GM12878 (cell line): Measurements from ENCODE around the gene TMEM63C. TPM values are rescaled to one million over a fixed set of nuclear protein-coding genes. Genes with fewer than 3 reads are reported as not detected.

ENCODE experiments used
- ATAC-seq: fragments of 200-7000 bp; cut with Tn5 transposase; 3 replicates; pipeline ENCODE4 v1.9.1; 2020; ENCODE audit warnings: mild to moderate bottlenecking, moderate library complexity
- BruUV-seq: library from RNA; stranded (reverse); fragments of 400-500 nt; replicated peaks from 2 replicates; lab custom pipeline; 2021; lab: Mats Ljungman, UMichigan
- CTCF ChIA-PET: fragments of 300-600 bp; sonication (Branson Sonifier 250); formaldehyde crosslinking; extraction: SDS; loops from one replicate; lab custom pipeline; 2021; ENCODE audit warnings: inconsistent platforms; lab: Yijun Ruan, JAX
- POLR2A ChIA-PET: fragments of 350-600 bp; formaldehyde crosslinking; extraction: SDS; loops from one replicate; lab custom pipeline; 2021; ENCODE audit warnings: inconsistent platforms; lab: Charles Lee
- RAD21 ChIA-PET: fragments of 300-600 bp; sonication (Branson Sonifier 250); formaldehyde crosslinking; loops from one replicate; lab custom pipeline; 2023; ENCODE audit warnings: antibody characterized with exemption; ENCODE audit not compliant: unreplicated experiment; lab: Charles Lee
- SMC1A ChIA-PET: fragments of 300-600 bp; sonication (Branson Sonifier 250); formaldehyde crosslinking; loops from one replicate; lab custom pipeline; 2023; ENCODE audit not compliant: unreplicated experiment, uncharacterized antibody; lab: Charles Lee
- DNase-seq: peaks from one replicate; pipeline ENCODE4 v3.0.0-alpha.2; 2011; ENCODE audit warnings: low read depth, low spot score
- FAIRE-seq: peaks from 3 replicates; lab custom pipeline; 2011; peaks lifted over from hg19 to GRCh38; lab: Jason Lieb, UNC
- H2AFZ ChIP-seq: 2 replicates; pipeline ENCODE4 v1.6.0; 2011; ENCODE audit warnings: low read depth, low read length, control low read depth; ENCODE audit not compliant: control insufficient read depth
- H3K27ac ChIP-seq: 2 replicates; pipeline ENCODE4 v1.5.1; 2011; ENCODE audit warnings: control low read depth; ENCODE audit not compliant: control insufficient read depth, insufficient read depth
- H3K27me3 ChIP-seq, 2 experiments: replicated peaks in 1 of 2; 2 replicates each; pipeline versions ENCODE4 v1.6.0 to v1.6.1; 2011; ENCODE audit warnings: low read length in 1 of 2; ENCODE audit not compliant: control insufficient read depth in 2 of 2, insufficient read depth in 2 of 2
- H3K36me3 ChIP-seq, 2 experiments: 2 replicates each; pipeline ENCODE4 v1.5.1; 2011; ENCODE audit warnings: low read length in 1 of 2; ENCODE audit not compliant: control insufficient read depth in 2 of 2, insufficient read depth in 2 of 2
- H3K4me1 ChIP-seq: 2 replicates; pipeline ENCODE4 v1.6.1; 2011; ENCODE audit warnings: mild to moderate bottlenecking, low read length, moderate library complexity, mixed read lengths; ENCODE audit not compliant: control insufficient read depth, insufficient read depth
- H3K4me2 ChIP-seq: 2 replicates; pipeline ENCODE4 v1.6.0; 2011; ENCODE audit warnings: control low read depth; ENCODE audit not compliant: control insufficient read depth, insufficient read depth
- H3K4me3 ChIP-seq: fragments of 200-600 bp; sonication (generic); 2 replicates; pipeline ENCODE4 v1.5.1; 2016
- H3K79me2 ChIP-seq: 2 replicates; pipeline ENCODE4 v1.6.0; 2011; ENCODE audit warnings: low read length; ENCODE audit not compliant: control insufficient read depth, insufficient read depth
- H3K9ac ChIP-seq: 2 replicates; pipeline ENCODE4 v1.8.0; 2011; ENCODE audit warnings: low read length, control low read depth, mixed read lengths; ENCODE audit not compliant: control insufficient read depth, insufficient read depth
- H3K9me3 ChIP-seq: replicated peaks from 3 replicates; pipeline ENCODE4 v1.5.1; 2011; ENCODE audit warnings: mild to moderate bottlenecking, low read length; ENCODE audit not compliant: control insufficient read depth, insufficient read depth
- H4K20me1 ChIP-seq: 2 replicates; pipeline ENCODE4 v1.6.0; 2011; ENCODE audit not compliant: control insufficient read depth, insufficient read depth
- ATF7 ChIP-seq: fragments of 450-650 bp; IDR thresholded peaks from 2 replicates; pipeline ENCODE4 v1.6.1; 2016; ENCODE audit warnings: low read depth, mild to moderate bottlenecking
- BMI1 ChIP-seq: fragments of 450-650 bp; IDR thresholded peaks from 2 replicates; pipeline ENCODE4 v1.6.1; 2016; ENCODE audit warnings: mild to moderate bottlenecking, moderate library complexity, borderline replicate concordance
- JUNB ChIP-seq: IDR thresholded peaks from 2 replicates; pipeline ENCODE4 v1.6.1; 2016; ENCODE audit warnings: antibody characterized with exemption, mild to moderate bottlenecking
- JUND ChIP-seq: IDR thresholded peaks from 2 replicates; pipeline ENCODE4 v1.6.1; 2012; ENCODE audit warnings: low read depth, mild to moderate bottlenecking, low read length, improper control_type of control experiment, moderate library complexity
- KAT2A ChIP-seq: conservative IDR thresholded peaks from 2 replicates; pipeline ENCODE4 v1.6.1; 2011; ENCODE audit warnings: low read depth, low read length; ENCODE audit not compliant: control insufficient read depth
- MEF2B ChIP-seq: fragments of 450-650 bp; IDR thresholded peaks from 2 replicates; pipeline ENCODE4 v1.6.1; 2018; ENCODE audit warnings: mild to moderate bottlenecking, moderate library complexity; ENCODE audit not compliant: partially characterized antibody, poor library complexity, severe bottlenecking
- PAX8 ChIP-seq: fragments of 450-650 bp; IDR thresholded peaks from 2 replicates; pipeline ENCODE4 v1.6.1; 2017; ENCODE audit warnings: mild to moderate bottlenecking, moderate library complexity
- RBBP5 ChIP-seq: fragments of 200-600 bp; sonication (generic); conservative IDR thresholded peaks from 2 replicates; pipeline ENCODE4 v1.6.1; 2016
- SMAD5 ChIP-seq: IDR thresholded peaks from 2 replicates; pipeline ENCODE4 v1.6.1; 2016; ENCODE audit warnings: antibody characterized with exemption, low read depth
- TBL1XR1 ChIP-seq: IDR thresholded peaks from 2 replicates; pipeline ENCODE4 v1.6.1; 2012; ENCODE audit warnings: low read depth, low read length, improper control_type of control experiment
- WGBS: methylation state at CpG from one replicate; pipeline ENCODE4 v1.1.6; 2016; ENCODE audit warnings: low lambda C conversion rate; ENCODE audit not compliant: insufficient replicate concordance, insufficient coverage; ENCODE audit errors: missing lambda C conversion rate; 5-methylcytosine and 5-hydroxymethylcytosine counted together
- in situ Hi-C: fragments of 300-500 bp; cut with MboI; formaldehyde crosslinking; loops from 9 replicates; pipeline ENCODE4 v1.14.3; 2018; ENCODE audit warnings: mixed read lengths
- intact Hi-C: fragments of 100-400 bp; cut with micrococcal nuclease; formaldehyde crosslinking; loops from one replicate; pipeline ENCODE4 v1.14.2; 2022; ENCODE audit not compliant: unreplicated experiment
- polyA plus RNA-seq, 11 experiments: library from polyadenylated mRNA; depleted of rRNA in 4 of 11; unstranded in 6 of 11; stranded (reverse) in 5 of 11; fragments of >200 nt; fragmentation: Nextera tagmentation in 4 of 11; fragmentation: Illumina TruSeq in 1 of 11; extraction: Ambion mirVana in 4 of 11; extraction: Trizol in 1 of 11; gene quantifications; 1 replicate in 1 of 11; 2 replicates in 10 of 11; pipeline versions ENCODE4 v1.2.1 to v1.2.3, GENCODE V29; 2011 to 2016; ENCODE audit warnings: inconsistent platforms in 2 of 11, missing spikeins in 2 of 11, low read depth in 1 of 11
- total RNA-seq, 4 experiments: library from RNA; depleted of rRNA in 3 of 4; stranded (reverse); fragments of >200 nt in 3 of 4; fragmentation: Illumina TruSeq in 1 of 4; extraction: Trizol in 1 of 4; gene quantifications; 2 replicates each; pipeline versions ENCODE4 v1.2.1 to v1.2.3, GENCODE V29; 2013 to 2021

The TMEM63C gene
- total and polyA plus RNA-seq, 10 of the 15 experiments (the other 5 are each of a cell fraction or from before 2014, with no cell fraction given): 0.06 to 1.3 (median 0.39) TPM; not detected in 4

GRCh38 chr14:77242752-77243151 lies 61.2 kb downstream of the TMEM63C start:
- no peak overlapping the region for H2AFZ ChIP-seq
- SMC1A ChIA-PET: no interaction called here
- H3K9ac ChIP-seq: no peak overlapping the region
- WGBS: 25% methylated on average over 12 of the region's 12 CpGs
- H3K4me3 ChIP-seq: no peak overlapping the region
- CTCF ChIA-PET: no interaction called here
- no peak overlapping the region for H3K4me2 ChIP-seq
- RAD21 ChIA-PET: no interaction called here
- no peak for TF ChIP-seq ATF7
- TF ChIP-seq SMAD5: no peak
- no peak for TF ChIP-seq BMI1
- no peak for TF ChIP-seq MEF2B
- TF ChIP-seq RBBP5: no peak
- no peak for TF ChIP-seq JUND
- no peak for TF ChIP-seq TBL1XR1
- TF ChIP-seq JUNB: no peak
- TF ChIP-seq KAT2A: no peak
- H3K36me3 ChIP-seq: no peaks in the 10 kb centered on the region
- in situ Hi-C loops: no loop called here
- FAIRE-seq: no peak
- intact Hi-C loops: no loop called here
- H3K9me3 ChIP-seq: no peaks in the 10 kb centered on the region
- BruUV-seq: no TSS peak
- no peaks in the 10 kb centered on the region for H4K20me1 ChIP-seq
- no peak for DNase-seq
- POLR2A ChIA-PET: no interaction called here
- H3K27ac ChIP-seq: no peak overlapping the region
- H3K79me2 ChIP-seq: no peaks in the 10 kb centered on the region
- H3K4me1 ChIP-seq: no peaks in the 10 kb centered on the region
- no peak for ATAC-seq
- peaks cover 0 to 1% of the 10 kb centered on the region in 2 experiments; a peak in 2 of 4 replicates for H3K27me3 ChIP-seq

- in situ Hi-C loops: no loop called here
- H3K27ac ChIP-seq: no peak overlapping the region
These were observed 62.3 kb downstream of the TMEM63C start for GRCh38 chr14:77243853-77244252.

More at GRCh38 chr14:77243853-77244252, 62.3 kb downstream of the TMEM63C start:
- no peaks in the 10 kb centered on the region for H4K20me1 ChIP-seq
- TF ChIP-seq PAX8: no peak
- TF ChIP-seq MEF2B: peak; percentile 81
- H3K9ac ChIP-seq: no peak overlapping the region
- peaks cover 0 to 1% of the 10 kb centered on the region in 2 experiments; a peak in 1 of 4 replicates for H3K27me3 ChIP-seq
- no peaks in the 10 kb centered on the region for H3K36me3 ChIP-seq
- ChIA-PET POLR2A (no interaction called here), SMC1A (no interaction called here), CTCF (no interaction called here), RAD21 (no interaction called here)
- intact Hi-C loops: no loop called here
- no peaks in the 10 kb centered on the region for H3K9me3 ChIP-seq
- no peaks in the 10 kb centered on the region for H3K4me1 ChIP-seq
- WGBS: 2% methylated on average over 4 of the region's 4 CpGs
- H3K4me2 ChIP-seq: no peak overlapping the region
- no TSS peak for BruUV-seq
- no peak overlapping the region for H3K4me3 ChIP-seq
- ATAC-seq (peak; percentile 27; the same call in 2 of the 3 replicates), FAIRE-seq (no peak), DNase-seq (peak; percentile 8)
- no peaks in the 10 kb centered on the region for H3K79me2 ChIP-seq
- H2AFZ ChIP-seq: no peak overlapping the region
